Endothelial cell of umbilical vein (primary cell): ENCODE measurements around the gene SYDE1. TPM values are rescaled to one million over a fixed set of nuclear protein-coding genes. Genes with fewer than 3 reads are reported as not detected.

Experiments
- BruUV-seq: library from RNA; stranded (reverse); fragments of 400-500 nt; replicated peaks from 2 replicates; lab custom pipeline; 2021; lab: Mats Ljungman, UMichigan
- CTCF ChIA-PET: fragments of 300-600, 350-600 bp; sonication (Branson Sonifier 250); formaldehyde crosslinking; loops from one replicate; lab custom pipeline; 2021; ENCODE audit warnings: antibody characterized with exemption, inconsistent platforms; lab: Charles Lee
- POLR2A ChIA-PET: fragments of 300-600, 350-600 bp; sonication (Branson Sonifier 250); formaldehyde crosslinking; loops from one replicate; lab custom pipeline; 2021; ENCODE audit warnings: antibody characterized with exemption, inconsistent platforms; lab: Charles Lee
- DNase-seq: peaks from one replicate; pipeline ENCODE4 v3.0.0-alpha.2; 2011; ENCODE audit warnings: low read depth, low spot score
- FAIRE-seq: peaks from 2 replicates; lab custom pipeline; 2011; peaks lifted over from hg19 to GRCh38; lab: Jason Lieb, UNC
- H2AFZ ChIP-seq: 2 replicates; pipeline ENCODE4 v1.6.0; 2012; ENCODE audit warnings: low read depth, low read length, control low read depth, inconsistent platforms
- H3K27ac ChIP-seq: 2 replicates; pipeline ENCODE4 v1.5.1; 2011; ENCODE audit warnings: low read depth, mild to moderate bottlenecking, control low read depth, low read length, moderate library complexity; ENCODE audit not compliant: insufficient read depth
- H3K27me3 ChIP-seq, 2 experiments: 2 replicates each; pipeline versions ENCODE4 v1.6.0 to v1.6.1; 2011; ENCODE audit warnings: low read length in 2 of 2, mixed read lengths in 1 of 2; ENCODE audit not compliant: control insufficient read depth in 2 of 2, insufficient read depth in 2 of 2
- H3K36me3 ChIP-seq, 2 experiments: 2 replicates in 1 of 2; 3 replicates in 1 of 2; pipeline ENCODE4 v1.5.1; 2011; ENCODE audit warnings: low read length in 2 of 2, mild to moderate bottlenecking in 1 of 2, moderate library complexity in 1 of 2; ENCODE audit not compliant: control insufficient read depth in 2 of 2, insufficient read depth in 2 of 2; ENCODE audit errors: extremely low read depth in 1 of 2
- H3K4me1 ChIP-seq: 3 replicates; pipeline ENCODE4 v1.5.1; 2011; ENCODE audit warnings: mild to moderate bottlenecking, low read length; ENCODE audit not compliant: control insufficient read depth, insufficient read depth; ENCODE audit errors: extremely low read depth
- H3K4me2 ChIP-seq: 2 replicates; pipeline ENCODE4 v1.6.1; 2011; ENCODE audit warnings: low read length, control low read depth, mixed read lengths; ENCODE audit not compliant: insufficient read depth
- H3K4me3 ChIP-seq, 3 experiments: fragments of 200-600 bp in 1 of 3; sonication (generic), shearing (Covaris generic) in 1 of 3; replicated peaks in 1 of 3; 2 replicates each; pipeline ENCODE4 v1.5.1; 2011 to 2016; ENCODE audit warnings: control low read depth in 3 of 3, low read length in 3 of 3, mild to moderate bottlenecking in 2 of 3, inconsistent platforms in 1 of 3, low read depth in 1 of 3, moderate library complexity in 1 of 3; ENCODE audit not compliant: insufficient read depth in 1 of 3
- H3K79me2 ChIP-seq: 2 replicates; pipeline ENCODE4 v1.6.0; 2012; ENCODE audit warnings: low read length, inconsistent platforms; ENCODE audit not compliant: control insufficient read depth, insufficient read depth
- H3K9ac ChIP-seq: replicated peaks from 2 replicates; pipeline ENCODE3; 2011; ENCODE audit warnings: low read length, control low read depth; ENCODE audit not compliant: insufficient read depth; ENCODE audit errors: extremely low read depth
- H3K9me1 ChIP-seq: replicated peaks from 3 replicates; pipeline ENCODE4 v1.6.0; 2011; ENCODE audit warnings: mild to moderate bottlenecking, low read length; ENCODE audit not compliant: control insufficient read depth, insufficient read depth; ENCODE audit errors: extremely low read depth
- H3K9me3 ChIP-seq: replicated peaks from 2 replicates; pipeline ENCODE4 v1.5.1; 2012; ENCODE audit warnings: low read length, inconsistent platforms; ENCODE audit not compliant: control insufficient read depth, insufficient read depth
- H4K20me1 ChIP-seq: replicated peaks from 2 replicates; pipeline ENCODE3; 2011; ENCODE audit warnings: mild to moderate bottlenecking, low read length; ENCODE audit not compliant: control insufficient read depth, insufficient read depth; ENCODE audit errors: extremely low read depth
- CTCF ChIP-seq, 2 donors: IDR thresholded peaks; 1 replicate in 1 of 2; 2 replicates in 1 of 2; pipeline ENCODE4 v1.5.1; 2011; ENCODE audit warnings: low read length in 2 of 2, mild to moderate bottlenecking in 2 of 2, moderate library complexity in 2 of 2, control low read depth in 1 of 2, inconsistent platforms in 1 of 2, low read depth in 1 of 2; ENCODE audit not compliant: insufficient read depth in 1 of 2; ENCODE audit errors: extremely low read depth in 1 of 2
- EZH2 ChIP-seq: IDR thresholded peaks from 2 replicates; pipeline ENCODE4 v1.6.1; 2012; ENCODE audit warnings: borderline replicate concordance, low read depth, mild to moderate bottlenecking, moderate library complexity, low read length, inconsistent platforms; ENCODE audit not compliant: severe bottlenecking
- FOS ChIP-seq: IDR thresholded peaks from 2 replicates; pipeline ENCODE4 v1.6.1; 2011; ENCODE audit warnings: mild to moderate bottlenecking, low read length, moderate library complexity, borderline replicate concordance; ENCODE audit not compliant: insufficient read depth
- GATA2 ChIP-seq: IDR thresholded peaks from 2 replicates; pipeline ENCODE4 v1.7.0; 2011; ENCODE audit warnings: low read depth, mild to moderate bottlenecking, moderate library complexity, mixed read lengths, low read length; ENCODE audit not compliant: insufficient read length, insufficient read depth
- JUN ChIP-seq: IDR thresholded peaks from 2 replicates; pipeline ENCODE4 v1.6.1; 2011; ENCODE audit warnings: borderline replicate concordance, low read depth; ENCODE audit not compliant: insufficient read length, insufficient read depth
- MAX ChIP-seq: IDR thresholded peaks from 2 replicates; pipeline ENCODE4 v1.6.1; 2011; ENCODE audit not compliant: insufficient read depth, insufficient read length
- MYC ChIP-seq: IDR thresholded peaks from one replicate; pipeline ENCODE4 v1.6.1; 2011; ENCODE audit warnings: mild to moderate bottlenecking, low read depth, low read length
- POLR2A ChIP-seq: IDR thresholded peaks from 2 replicates; pipeline ENCODE4 v1.6.1; 2012; ENCODE audit warnings: low read depth, mild to moderate bottlenecking, control low read depth, low read length
- POLR2AphosphoS5 ChIP-seq: IDR thresholded peaks from 2 replicates; pipeline ENCODE4 v1.6.1; 2012; ENCODE audit warnings: low read depth, mild to moderate bottlenecking, control low read depth, low read length, moderate library complexity; ENCODE audit not compliant: insufficient read depth
- dilution Hi-C: fragments of 300-500 bp; cut with MboI; formaldehyde crosslinking; loops from one replicate; pipeline ENCODE4 v1.15.0; 2019; ENCODE audit warnings: low sequenced_read_pairs; ENCODE audit not compliant: extremely low pct_ligation_motif_present
- intact Hi-C: fragments of 100-400 bp; cut with micrococcal nuclease; formaldehyde crosslinking; loops from one replicate; pipeline ENCODE4 v1.10.0; 2022
- polyA plus RNA-seq, 4 experiments: library from polyadenylated mRNA; depleted of rRNA in 3 of 4; stranded (reverse) in 3 of 4; unstranded in 1 of 4; fragments of >200 nt; gene quantifications; 2 replicates each; pipeline versions ENCODE4 v1.2.1 to v1.2.3, GENCODE V29; 2011 to 2012; ENCODE audit warnings: missing spikeins in 1 of 4
- total RNA-seq: library from RNA; stranded (reverse); gene quantifications from 2 replicates; pipeline ENCODE4 v1.2.3, GENCODE V29; 2021

The SYDE1 gene
- total and polyA plus RNA-seq, 2 donors (not counting 3 experiments of a cell fraction or from before 2014, with no cell fraction given), result 33.1 to 35.3 TPM

- no TSS peak for BruUV-seq
- Histone ChIP-seq H3K9me3 (no peaks in the 10 kb centered on the region), H3K27me3 (no peaks in the 10 kb centered on the region), H4K20me1 (no peaks in the 10 kb centered on the region), H3K36me3 (peaks cover 31 to 39% of the 10 kb centered on the region in 2 experiments), H3K4me1 (peaks cover 8% of the 10 kb centered on the region), H2AFZ (no peak overlapping the region), H3K27ac (no peak overlapping the region), H3K4me2 (no peak overlapping the region), H3K79me2 (peaks cover 19% of the 10 kb centered on the region), H3K4me3 (no peak overlapping the region), H3K9ac (no peak overlapping the region), H3K9me1 (no peaks in the 10 kb centered on the region)
- CTCF ChIA-PET, result interaction anchor here (0.7 to 0.8 kb wide), 2 partner anchors 9 to 44 kb away, joined by 3 read pairs; no protein-coding TSS in a partner anchor
- TF ChIP-seq MYC (no peak), POLR2A (no peak), FOS (no peak), MAX (no peak), EZH2 (no peak), CTCF (IDR thresholded peaks at IDR 0.05; ENCODE audit: extremely low read depth in 1 of 2, insufficient read depth in 1 of 2, low read depth in 1 of 2, low read length in 2 of 2) (no peak), POLR2AphosphoS5 (no peak), JUN (no peak), GATA2 (no peak)
- intact Hi-C loops, result no loop called here
- POLR2A ChIA-PET, result no interaction called here
- dilution Hi-C loops, result no loop called here
- no peak for DNase-seq
- FAIRE-seq, result no peak
These were observed 3.2 kb downstream of the SYDE1 start for GRCh38 chr19:15110418-15110815.
